Measurements from ENCODE around the gene PTPRC.

Gene PTPRC

GRCh38 chr1:198763298-198763714 lies 124.5 kb downstream of the PTPRC start (continued):
- TF ChIP-seq ZNF747 (tag by site-specific recombination; IDR thresholded peaks at IDR 0.05) (no peak), ZNF513 (tag by site-specific recombination; IDR thresholded peaks at IDR 0.05) (peak; percentile 45; the same call in 1 of the 2 replicates), SP3 (tag by site-specific recombination; IDR thresholded peaks at IDR 0.05) (no peak), HOXC10 (CRISPR knock-in tag; IDR thresholded peaks at IDR 0.05) (no peak), ZNF76 (tag by site-specific recombination; IDR thresholded peaks at IDR 0.05; ENCODE audit: borderline replicate concordance, low read depth) (peak; percentile 28; the same call in 1 of the 2 replicates), ZNF473 (tag by site-specific recombination; IDR thresholded peaks at IDR 0.05) (no peak), ZNF558 (tag by site-specific recombination; IDR thresholded peaks at IDR 0.05) (peak; percentile 79; the same call in 1 of the 2 replicates), ZNF600 (tag by site-specific recombination; IDR thresholded peaks at IDR 0.05) (no peak), ZNF394 (tag by site-specific recombination; IDR thresholded peaks at IDR 0.05; ENCODE audit: borderline replicate concordance) (peak; percentile 81), ZNF610 (tag by site-specific recombination; IDR thresholded peaks at IDR 0.05; ENCODE audit: borderline replicate concordance) (0 out of 2 replicates have a peak, but pooled peaks have one; percentile 25), ZNF423 (tag by site-specific recombination; IDR thresholded peaks at IDR 0.05) (no peak), ZNF18 (tag by site-specific recombination; IDR thresholded peaks at IDR 0.05) (peak; percentile 93), ZNF624 (tag by site-specific recombination; IDR thresholded peaks at IDR 0.05) (no peak), ZNF114 (tag by site-specific recombination; IDR thresholded peaks at IDR 0.05) (no peak), ZNF510 (tag by site-specific recombination; IDR thresholded peaks at IDR 0.05; ENCODE audit: insufficient replicate concordance) (no peak), HOXA7 (CRISPR knock-in tag; IDR thresholded peaks at IDR 0.05; ENCODE audit: borderline replicate concordance) (no peak), ZNF626 (tag by site-specific recombination; IDR thresholded peaks at IDR 0.05) (no peak), BCL6B (tag by site-specific recombination; IDR thresholded peaks at IDR 0.05) (peak; percentile 62), ZSCAN4 (tag by site-specific recombination; IDR thresholded peaks at IDR 0.05) (peak; percentile 63), HOXD13 (CRISPR knock-in tag; IDR thresholded peaks at IDR 0.05; ENCODE audit: borderline replicate concordance) (no peak), CTCF (tag by site-specific recombination; IDR thresholded peaks at IDR 0.05) (no peak), YY2 (tag by site-specific recombination; IDR thresholded peaks at IDR 0.05) (no peak), ZNF19 (tag by site-specific recombination; IDR thresholded peaks at IDR 0.05; ENCODE audit: low read depth) (0 out of 2 replicates have a peak, but pooled peaks have one; percentile 81), KLF8 (tag by site-specific recombination; IDR thresholded peaks at IDR 0.05) (peak; percentile 81), SCRT1 (tag by site-specific recombination; IDR thresholded peaks at IDR 0.05; ENCODE audit: borderline replicate concordance) (peak; percentile 71; the same call in 1 of the 2 replicates), ZNF239 (tag by site-specific recombination; IDR thresholded peaks at IDR 0.05) (no peak), ZNF202 (tag by site-specific recombination; IDR thresholded peaks at IDR 0.05; ENCODE audit: borderline replicate concordance) (no peak), ZNF768 (tag by site-specific recombination; IDR thresholded peaks at IDR 0.05) (no peak), ZNF404 (tag by site-specific recombination; IDR thresholded peaks at IDR 0.05) (no peak), ZNF660 (tag by site-specific recombination; IDR thresholded peaks at IDR 0.05) (peak; percentile 85), PATZ1 (tag by site-specific recombination; IDR thresholded peaks at IDR 0.05) (peak; percentile 72), ZNF266 (tag by site-specific recombination; IDR thresholded peaks at IDR 0.05; ENCODE audit: low read depth) (no peak), EGR2 (tag by site-specific recombination; IDR thresholded peaks at IDR 0.05; ENCODE audit: low read depth) (no peak)
